ENCODE results near the gene UPK3A.
"Not testable (repeated sequence)": the region's sequence is repeated elsewhere in the genome, so short reads cannot be mapped to it uniquely, and the experiment has no call there.

UPK3A gene

GRCh38 chr22:45276507-45277105, 8.1 kb upstream of the UPK3A start:
- DNase-seq (ENCODE audit: low read depth), result no peak
- no peak overlapping the region for H3K4me3 ChIP-seq (ENCODE audit: low read depth, low read length)

- not testable (repeated sequence) for DNase-seq (ENCODE audit: low read depth); H3K4me3 ChIP-seq (ENCODE audit: low read depth, low read length)
Observed at GRCh38 chr22:45277720-45278119, 7.0 kb upstream of the UPK3A start.

GRCh38 chr22:45278125-45278524, 6.6 kb upstream of the UPK3A start:
- no peak for DNase-seq (ENCODE audit: low read depth)

GRCh38 chr22:45280587-45280980, 4.2 kb upstream of the UPK3A start:
- no peak overlapping the region for H3K4me3 ChIP-seq (ENCODE audit: low read depth, low read length)
- no peak for DNase-seq (ENCODE audit: low read depth)

More at GRCh38 chr22:45278125-45278524, 6.6 kb upstream of the UPK3A start:
- H3K4me3 ChIP-seq (ENCODE audit: low read depth, low read length), result no peak overlapping the region

- DNase-seq (ENCODE audit: low read depth), result no peak
- H3K4me3 ChIP-seq (ENCODE audit: low read depth, low read length), result no peak overlapping the region
Observed at GRCh38 chr22:45281010-45281409, 3.7 kb upstream of the UPK3A start.

- DNase-seq (ENCODE audit: low read depth), result no peak
- H3K4me3 ChIP-seq (ENCODE audit: low read depth, low read length), result no peak overlapping the region
Observed at GRCh38 chr22:45285263-45286058, 712 bp downstream of the UPK3A start.

GRCh38 chr22:45286854-45287551, 2.3 kb downstream of the UPK3A start:
- no peak overlapping the region for H3K4me3 ChIP-seq (ENCODE audit: low read depth, low read length)
- DNase-seq (ENCODE audit: low read depth), result no peak

GRCh38 chr22:45290410-45290936, 5.7 kb downstream of the UPK3A start:
- peak; percentile 43 for DNase-seq (ENCODE audit: low read depth)
- H3K4me3 ChIP-seq (ENCODE audit: low read depth, low read length), result no peak overlapping the region

GRCh38 chr22:45291061-45291930, 6.5 kb downstream of the UPK3A start:
- no peak for DNase-seq (ENCODE audit: low read depth)
- no peak overlapping the region for H3K4me3 ChIP-seq (ENCODE audit: low read depth, low read length)

- no peak for DNase-seq (ENCODE audit: low read depth)
- H3K4me3 ChIP-seq (ENCODE audit: low read depth, low read length), result no peak overlapping the region
Observed at GRCh38 chr22:45291931-45292290, 7.2 kb downstream of the UPK3A start.

- no peak for DNase-seq (ENCODE audit: low read depth)
- no peak overlapping the region for H3K4me3 ChIP-seq (ENCODE audit: low read depth, low read length)
Observed at GRCh38 chr22:45292731-45293442, 8.1 kb downstream of the UPK3A start.

- no peak for DNase-seq (ENCODE audit: low read depth)
- no peak overlapping the region for H3K4me3 ChIP-seq (ENCODE audit: low read depth, low read length)
Observed at GRCh38 chr22:45294030-45294429, 9.3 kb downstream of the UPK3A start.

GRCh38 chr22:45295004-45295403, 10.3 kb downstream of the UPK3A start:
- H3K4me3 ChIP-seq (ENCODE audit: low read depth, low read length); DNase-seq (ENCODE audit: low read depth): not testable (repeated sequence)

- no peak for DNase-seq (ENCODE audit: low read depth)
- H3K4me3 ChIP-seq (ENCODE audit: low read depth, low read length), result no peak overlapping the region
Observed at GRCh38 chr22:45295492-45295891, 10.7 kb downstream of the UPK3A start.

- DNase-seq (ENCODE audit: low read depth), result no peak
Observed at GRCh38 chr22:45296628-45297297, 12.0 kb downstream of the UPK3A start.

GRCh38 chr22:45298934-45299505, 14.3 kb downstream of the UPK3A start:
- no peak overlapping the region for H3K4me3 ChIP-seq (ENCODE audit: low read depth, low read length)
- DNase-seq (ENCODE audit: low read depth), result no peak

More at GRCh38 chr22:45296628-45297297, 12.0 kb downstream of the UPK3A start:
- no peak overlapping the region for H3K4me3 ChIP-seq (ENCODE audit: low read depth, low read length)

- no peak for DNase-seq (ENCODE audit: low read depth)
- no peak overlapping the region for H3K4me3 ChIP-seq (ENCODE audit: low read depth, low read length)
Observed at GRCh38 chr22:45302751-45303150, 18.0 kb downstream of the UPK3A start.

- DNase-seq (ENCODE audit: low read depth), result no peak
- no peak overlapping the region for H3K4me3 ChIP-seq (ENCODE audit: low read depth, low read length)
Observed at GRCh38 chr22:45303181-45303580, 18.4 kb downstream of the UPK3A start.

All from skeletal muscle cell (primary cell).